HG02884 (cell line): Measurements from ENCODE around the gene LCN6.
"Not testable (repeated sequence)": the region's sequence is repeated elsewhere in the genome, so short reads cannot be mapped to it uniquely, and the experiment has no call there.

Experiments used
- ATAC-seq: cut with Tn5 transposase; IDR thresholded peaks from one replicate; pipeline ENCODE4 v1.9.1; 2021; ENCODE audit warnings: mild to moderate bottlenecking, moderate library complexity; ENCODE audit not compliant: unreplicated experiment

Gene LCN6

GRCh38 chr9:136784249-136784996 lies 36.1 kb upstream of the LCN6 start:
- ATAC-seq: no peak

GRCh38 chr9:136782452-136782851 lies 34.1 kb upstream of the LCN6 start:
- ATAC-seq: no peak

GRCh38 chr9:136779808-136780207 lies 31.5 kb upstream of the LCN6 start:
- no peak for ATAC-seq

GRCh38 chr9:136777359-136777758 lies 29.0 kb upstream of the LCN6 start:
- ATAC-seq: no peak

- no peak for ATAC-seq
Measured at GRCh38 chr9:136776947-136777346, 28.6 kb upstream of the LCN6 start.

- no peak for ATAC-seq
Measured at GRCh38 chr9:136775191-136775590, 26.9 kb upstream of the LCN6 start.

- no peak for ATAC-seq
Measured at GRCh38 chr9:136774416-136775045, 26.2 kb upstream of the LCN6 start.

- no peak for ATAC-seq
Measured at GRCh38 chr9:136773386-136774044, 25.2 kb upstream of the LCN6 start.

GRCh38 chr9:136771907-136772415 lies 23.6 kb upstream of the LCN6 start:
- no peak for ATAC-seq

GRCh38 chr9:136769710-136770191 lies 21.4 kb upstream of the LCN6 start:
- ATAC-seq: no peak

GRCh38 chr9:136766410-136767120 lies 18.2 kb upstream of the LCN6 start:
- ATAC-seq: not testable (repeated sequence)

- ATAC-seq: peak; percentile 50
Measured at GRCh38 chr9:136765745-136766409, 17.6 kb upstream of the LCN6 start.

- no peak for ATAC-seq
Measured at GRCh38 chr9:136765041-136765440, 16.7 kb upstream of the LCN6 start.

- no peak for ATAC-seq
Measured at GRCh38 chr9:136764301-136764891, 16.1 kb upstream of the LCN6 start, which contains the start of gene LCN15. Gene LCN15, minus strand, starts transcription at chr9:136764518. Its CDS starts 30 bp downstream, at chr9:136764488.

GRCh38 chr9:136763649-136764035 lies 15.3 kb upstream of the LCN6 start:
- no peak for ATAC-seq

- no peak for ATAC-seq
Measured at GRCh38 chr9:136762915-136763648, 14.8 kb upstream of the LCN6 start.

GRCh38 chr9:136762221-136762691 lies 13.9 kb upstream of the LCN6 start:
- ATAC-seq: no peak

- ATAC-seq: no peak
Measured at GRCh38 chr9:136761545-136761981, 13.2 kb upstream of the LCN6 start.
